Activated T-helper 17 cell treated with anti-CD3 and anti-CD28 coated beads, Interleukin-2, amount 50 U/mL, for 72 hours (primary cell): ENCODE data around the gene CRLF3. TPM values are rescaled to one million over a fixed set of nuclear protein-coding genes. Genes with fewer than 3 reads are reported as not detected.
"Not testable (repeated sequence)": the region's sequence is repeated elsewhere in the genome, so short reads cannot be mapped to it uniquely, and the experiment has no call there.

Experiments used
- ATAC-seq: fragments of 150-1000 bp; cut with Tn5 transposase; replicated peaks from 2 replicates; pipeline ENCODE4 v1.10.0; 2021; ENCODE audit warnings: mild to moderate bottlenecking, moderate library complexity
- H3K27ac Mint-ChIP-seq: one replicate; pipeline ENCODE4 v1.8.0; 2022; ENCODE audit warnings: mixed read lengths
- H3K27me3 Mint-ChIP-seq: one replicate; pipeline ENCODE4 v1.8.0; 2022; ENCODE audit warnings: mixed read lengths
- H3K36me3 Mint-ChIP-seq: one replicate; pipeline ENCODE4 v1.8.0; 2022; ENCODE audit warnings: low read depth, mild to moderate bottlenecking, mixed read lengths
- H3K4me1 Mint-ChIP-seq: one replicate; pipeline ENCODE4 v1.8.0; 2022; ENCODE audit warnings: mixed read lengths
- H3K4me3 Mint-ChIP-seq: one replicate; pipeline ENCODE4 v1.8.0; 2022; ENCODE audit warnings: mild to moderate bottlenecking, mixed read lengths
- H3K9me3 Mint-ChIP-seq: one replicate; pipeline ENCODE4 v1.8.0; 2022; ENCODE audit warnings: mixed read lengths
- total RNA-seq, 2 donors: library from RNA; stranded (reverse); gene quantifications; one replicate each; pipeline ENCODE4 v1.2.3, GENCODE V29; 2022

CRLF3 gene
- total RNA-seq, 2 donors from 2014 or later: 42.9 to 55.4 TPM

DNA sequence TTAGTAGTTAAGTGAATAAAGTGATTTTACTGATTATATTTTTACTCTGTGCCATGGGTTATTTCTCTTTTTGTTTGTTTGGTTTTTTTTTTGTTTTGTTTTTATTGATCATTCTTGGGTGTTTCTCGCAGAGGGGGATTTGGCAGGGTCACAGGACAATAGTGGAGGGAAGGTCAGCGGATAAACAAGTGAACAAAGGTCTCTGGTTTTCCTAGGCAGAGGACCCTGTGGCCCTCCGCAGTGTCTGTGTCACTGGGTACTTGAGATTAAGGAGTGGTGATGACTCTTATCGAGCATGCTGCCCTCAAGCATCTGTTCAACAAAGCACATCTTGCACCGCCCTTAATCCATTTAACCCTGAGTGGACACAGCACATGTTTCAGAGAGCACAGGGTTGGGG, 88.8 kb downstream of the CRLF3 start:
- H3K4me3 Mint-ChIP-seq, ATAC-seq, H3K9me3 Mint-ChIP-seq, H3K27ac Mint-ChIP-seq, H3K4me1 Mint-ChIP-seq, H3K27me3 Mint-ChIP-seq: not testable (repeated sequence)
- H3K36me3 Mint-ChIP-seq: peaks cover 73% of the 10 kb centered on the region

GRCh38 chr17:30735206-30735605, 89.3 kb downstream of the CRLF3 start:
- not testable (repeated sequence) for H3K4me3 Mint-ChIP-seq, H3K27me3 Mint-ChIP-seq, H3K27ac Mint-ChIP-seq, ATAC-seq, H3K4me1 Mint-ChIP-seq, H3K9me3 Mint-ChIP-seq
- H3K36me3 Mint-ChIP-seq: peaks cover 68% of the 10 kb centered on the region

DNA sequence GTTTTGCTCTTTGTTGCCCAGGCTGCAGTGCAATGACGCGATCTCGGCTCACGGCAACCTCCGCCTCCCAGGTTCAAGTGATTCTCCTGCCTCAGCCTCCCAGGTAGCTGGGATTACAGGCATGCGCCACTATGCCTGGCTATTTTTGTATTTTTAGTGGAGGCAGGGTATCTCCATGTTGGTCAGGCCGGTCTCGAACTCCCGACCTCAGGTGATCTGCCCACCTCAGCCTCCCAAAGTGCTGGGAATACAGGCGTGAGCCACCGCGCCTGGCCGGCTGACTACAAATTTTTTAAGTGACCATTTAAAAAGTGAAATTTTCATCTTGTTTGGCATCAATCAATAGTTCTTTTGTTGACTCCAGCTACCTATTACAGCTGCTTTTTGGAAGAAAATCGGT, 90.3 kb downstream of the CRLF3 start:
- not testable (repeated sequence) for H3K4me1 Mint-ChIP-seq

More for the DNA sequence above, 90.3 kb downstream of the CRLF3 start:
- H3K4me3 Mint-ChIP-seq: peak overlapping the region; percentile 89
- H3K27ac Mint-ChIP-seq, H3K27me3 Mint-ChIP-seq, H3K9me3 Mint-ChIP-seq, ATAC-seq: not testable (repeated sequence)
- peaks cover 62% of the 10 kb centered on the region for H3K36me3 Mint-ChIP-seq

Other genes with a start within 250 kb of the CRLF3 start
- 10 to 100 TPM; 35.8 to 38.6 TPM for gene ATAD5, start 7.3 kb upstream of the CRLF3 start, total RNA-seq
- gene TEFM, start 81.5 kb upstream of the CRLF3 start, total RNA-seq: 10 to 100 TPM in 1 of 2 donors, 1 to 10 TPM in 1; 7.7 to 12.0 TPM
- 1 to 10 TPM in 1 of 2 donors, not detected in 1; 2.1 TPM for gene ADAP2, start 97.3 kb upstream of the CRLF3 start, total RNA-seq
- 1 to 10 TPM; 4.0 to 4.4 TPM for gene RNF135, start 146.3 kb upstream of the CRLF3 start, total RNA-seq